CD14-positive monocyte (primary cell): ENCODE data around the gene SLC25A48. TPM values are rescaled to one million over a fixed set of nuclear protein-coding genes. Genes with fewer than 3 reads are reported as not detected.

Experiments
- DNase-seq, 3 donors: peaks; one replicate each; pipeline ENCODE4 v3.0.0-alpha.2; 2011 to 2022
- H2AFZ ChIP-seq: 2 replicates; pipeline ENCODE4 v1.6.0; 2012; ENCODE audit warnings: mild to moderate bottlenecking, low read depth, low read length, inconsistent platforms; ENCODE audit not compliant: insufficient read depth, poor library complexity, severe bottlenecking
- H3K27ac ChIP-seq, 2 donors: 1 replicate in 1 of 2; 2 replicates in 1 of 2; pipeline ENCODE4 v1.5.1; 2012 to 2013; ENCODE audit warnings: low read length in 2 of 2, control low read depth in 1 of 2, inconsistent platforms in 1 of 2, low read depth in 1 of 2, mild to moderate bottlenecking in 1 of 2
- H3K27me3 ChIP-seq, 2 donors: one replicate each; pipeline versions ENCODE4 v1.6.0 to v1.6.1; 2011 to 2013; ENCODE audit warnings: low read length in 2 of 2; ENCODE audit not compliant: control insufficient read depth in 2 of 2, insufficient read depth in 2 of 2
- H3K36me3 ChIP-seq, 2 donors: replicated peaks in 1 of 2; 1 replicate in 1 of 2; 2 replicates in 1 of 2; pipeline versions ENCODE4 v1.5.1 to v1.6.1; 2012 to 2013; ENCODE audit warnings: low read length in 2 of 2, control low read depth in 1 of 2, inconsistent platforms in 1 of 2, mild to moderate bottlenecking in 1 of 2; ENCODE audit not compliant: insufficient read depth in 2 of 2, control insufficient read depth in 1 of 2
- H3K4me1 ChIP-seq, 2 donors: 1 replicate in 1 of 2; 2 replicates in 1 of 2; pipeline versions ENCODE4 v1.5.1 to v1.6.1; 2012 to 2013; ENCODE audit warnings: low read length in 2 of 2, control low read depth in 1 of 2, inconsistent platforms in 1 of 2, mild to moderate bottlenecking in 1 of 2, moderate library complexity in 1 of 2; ENCODE audit not compliant: insufficient read depth in 2 of 2, control insufficient read depth in 1 of 2
- H3K4me2 ChIP-seq: replicated peaks from 2 replicates; pipeline ENCODE3; 2012; ENCODE audit warnings: low read length, moderate library complexity, mild to moderate bottlenecking; ENCODE audit not compliant: poor library complexity, severe bottlenecking; ENCODE audit errors: extremely low read depth
- H3K4me3 ChIP-seq, 3 experiments: fragments of 200-600 bp in 1 of 3; sonication (generic) in 1 of 3; replicated peaks in 1 of 3; 1 replicate in 2 of 3; 2 replicates in 1 of 3; pipeline ENCODE4 v1.5.1; 2011 to 2013; ENCODE audit warnings: low read length in 3 of 3, mild to moderate bottlenecking in 3 of 3, control low read depth in 2 of 3, low read depth in 2 of 3, inconsistent platforms in 1 of 3, moderate library complexity in 1 of 3
- H3K79me2 ChIP-seq: 2 replicates; pipeline ENCODE4 v1.6.0; 2012; ENCODE audit warnings: mild to moderate bottlenecking, control low read depth, inconsistent platforms, low read length, moderate library complexity; ENCODE audit not compliant: insufficient read depth
- H3K9ac ChIP-seq: 2 replicates; pipeline ENCODE4 v1.6.0; 2017; ENCODE audit warnings: low read length, mild to moderate bottlenecking; ENCODE audit not compliant: insufficient read depth, poor library complexity, severe bottlenecking
- H3K9me3 ChIP-seq, 2 donors: replicated peaks in 1 of 2; 1 replicate in 1 of 2; 2 replicates in 1 of 2; pipeline versions ENCODE4 v1.5.1 to v1.6.1; 2012 to 2013; ENCODE audit warnings: low read length in 2 of 2, control low read depth in 1 of 2; ENCODE audit not compliant: control insufficient read depth in 1 of 2, insufficient read depth in 1 of 2
- H4K20me1 ChIP-seq: 2 replicates; pipeline ENCODE4 v1.6.0; 2012; ENCODE audit warnings: mild to moderate bottlenecking, low read length, control low read depth, moderate library complexity; ENCODE audit not compliant: insufficient read depth
- H3K27ac Mint-ChIP-seq, 7 donors: one replicate each; pipeline ENCODE4 v1.8.0; 2020; ENCODE audit warnings: mild to moderate bottlenecking in 7 of 7, mixed read lengths in 7 of 7, moderate library complexity in 6 of 7, inconsistent platforms in 2 of 7
- H3K27me3 Mint-ChIP-seq, 3 donors: one replicate each; pipeline ENCODE4 v1.8.0; 2021 to 2022; ENCODE audit warnings: low read depth in 3 of 3, mild to moderate bottlenecking in 3 of 3, mixed read lengths in 3 of 3, moderate library complexity in 3 of 3, inconsistent platforms in 1 of 3
- H3K36me3 Mint-ChIP-seq, 2 donors: one replicate each; pipeline ENCODE4 v1.8.0; 2020; ENCODE audit warnings: mixed read lengths in 2 of 2, inconsistent platforms in 1 of 2, mild to moderate bottlenecking in 1 of 2
- H3K4me1 Mint-ChIP-seq: one replicate; pipeline ENCODE4 v1.8.0; 2020; ENCODE audit warnings: mild to moderate bottlenecking, mixed read lengths
- H3K4me3 Mint-ChIP-seq, 2 donors: one replicate each; pipeline ENCODE4 v1.8.0; 2020; ENCODE audit warnings: mild to moderate bottlenecking in 2 of 2, mixed read lengths in 2 of 2, moderate library complexity in 1 of 2
- H3K9me3 Mint-ChIP-seq, 7 donors: one replicate each; pipeline ENCODE4 v1.8.0; 2020 to 2022; ENCODE audit warnings: mixed read lengths in 7 of 7, mild to moderate bottlenecking in 6 of 7, moderate library complexity in 6 of 7, inconsistent platforms in 2 of 7
- WGBS: methylation state at CpG from one replicate; pipeline ENCODE4 v1.1.5; 2013; ENCODE audit warnings: missing lambda C conversion rate; ENCODE audit not compliant: insufficient coverage; 5-methylcytosine and 5-hydroxymethylcytosine counted together
- intact Hi-C, 2 donors: fragments of 100-400 bp; cut with micrococcal nuclease; formaldehyde crosslinking; loops; one replicate each; pipeline versions ENCODE4 v1.15.0 to v1.15.1; 2023
- polyA plus RNA-seq, 3 donors: library from polyadenylated mRNA; depleted of rRNA in 1 of 3; unstranded in 2 of 3; stranded (reverse) in 1 of 3; fragments of 300-500 nt in 2 of 3; fragments of >200 nt in 1 of 3; fragmentation: Illumina TruSeq in 2 of 3; gene quantifications; 1 replicate in 2 of 3; 2 replicates in 1 of 3; pipeline ENCODE4 v1.2.3, GENCODE V29; 2012 to 2021
- TF ChIP-seq, protein P1 (sequence below): fragments of 200-600 bp; IDR thresholded peaks from one replicate; pipeline ENCODE4 v1.8.0; 2022; ENCODE audit warnings: antibody characterized with exemption, mild to moderate bottlenecking

Gene SLC25A48
- polyA plus RNA-seq, 3 donors, result not detected

DNA sequence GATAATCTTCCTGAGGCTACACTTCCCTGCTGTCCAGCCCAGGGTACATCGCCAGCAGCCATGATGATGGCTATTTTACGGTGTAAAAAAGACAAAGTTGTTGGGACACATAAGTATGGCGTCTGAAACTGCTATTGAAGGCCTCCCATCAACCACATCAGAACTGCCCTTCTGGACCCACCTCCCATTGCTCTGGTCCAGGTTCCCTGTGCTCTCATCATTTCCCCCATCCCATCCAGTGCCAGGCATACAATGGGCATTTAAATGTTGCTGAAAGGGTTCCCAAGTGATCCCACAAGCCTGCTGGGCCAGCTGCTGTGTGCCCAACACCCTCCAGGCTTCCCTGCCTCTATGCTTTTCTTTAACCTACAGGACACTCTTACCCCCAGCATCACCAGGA, 50.6 kb downstream of the SLC25A48 start:
- DNase-seq, result no peak
- Mint-ChIP-seq H3K9me3 (no peaks in the 10 kb centered on the region), H3K27me3 (peaks cover 14 to 31% (median 14%) of the 10 kb centered on the region in 3 donors), H3K4me1 (peaks cover 3% of the 10 kb centered on the region), H3K27ac (no peak overlapping the region), H3K4me3 (no peak overlapping the region), H3K36me3 (no peaks in the 10 kb centered on the region)
- no peaks in the 10 kb centered on the region for H3K79me2 ChIP-seq
- H3K36me3 ChIP-seq, result no peaks in the 10 kb centered on the region
- no peak overlapping the region for H3K4me2 ChIP-seq
- no peak overlapping the region for H3K4me3 ChIP-seq
- H3K27me3 ChIP-seq, result peaks cover 0 to 8% of the 10 kb centered on the region in 2 donors
- no peaks in the 10 kb centered on the region for H4K20me1 ChIP-seq
- no peak overlapping the region for H2AFZ ChIP-seq
- H3K27ac ChIP-seq, result no peak overlapping the region
- no peak overlapping the region for H3K9ac ChIP-seq
- intact Hi-C loops, result loop anchor here (5.0 kb wide), 1 partner anchor 197 kb away; no protein-coding TSS in a partner anchor
- H3K4me1 ChIP-seq, result no peaks in the 10 kb centered on the region
- WGBS, result 100% methylated on average over 2 of the region's 3 CpGs
- TF ChIP-seq, protein P1, sequence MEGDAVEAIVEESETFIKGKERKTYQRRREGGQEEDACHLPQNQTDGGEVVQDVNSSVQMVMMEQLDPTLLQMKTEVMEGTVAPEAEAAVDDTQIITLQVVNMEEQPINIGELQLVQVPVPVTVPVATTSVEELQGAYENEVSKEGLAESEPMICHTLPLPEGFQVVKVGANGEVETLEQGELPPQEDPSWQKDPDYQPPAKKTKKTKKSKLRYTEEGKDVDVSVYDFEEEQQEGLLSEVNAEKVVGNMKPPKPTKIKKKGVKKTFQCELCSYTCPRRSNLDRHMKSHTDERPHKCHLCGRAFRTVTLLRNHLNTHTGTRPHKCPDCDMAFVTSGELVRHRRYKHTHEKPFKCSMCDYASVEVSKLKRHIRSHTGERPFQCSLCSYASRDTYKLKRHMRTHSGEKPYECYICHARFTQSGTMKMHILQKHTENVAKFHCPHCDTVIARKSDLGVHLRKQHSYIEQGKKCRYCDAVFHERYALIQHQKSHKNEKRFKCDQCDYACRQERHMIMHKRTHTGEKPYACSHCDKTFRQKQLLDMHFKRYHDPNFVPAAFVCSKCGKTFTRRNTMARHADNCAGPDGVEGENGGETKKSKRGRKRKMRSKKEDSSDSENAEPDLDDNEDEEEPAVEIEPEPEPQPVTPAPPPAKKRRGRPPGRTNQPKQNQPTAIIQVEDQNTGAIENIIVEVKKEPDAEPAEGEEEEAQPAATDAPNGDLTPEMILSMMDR, result no peak
- no peaks in the 10 kb centered on the region for H3K9me3 ChIP-seq

DNA sequence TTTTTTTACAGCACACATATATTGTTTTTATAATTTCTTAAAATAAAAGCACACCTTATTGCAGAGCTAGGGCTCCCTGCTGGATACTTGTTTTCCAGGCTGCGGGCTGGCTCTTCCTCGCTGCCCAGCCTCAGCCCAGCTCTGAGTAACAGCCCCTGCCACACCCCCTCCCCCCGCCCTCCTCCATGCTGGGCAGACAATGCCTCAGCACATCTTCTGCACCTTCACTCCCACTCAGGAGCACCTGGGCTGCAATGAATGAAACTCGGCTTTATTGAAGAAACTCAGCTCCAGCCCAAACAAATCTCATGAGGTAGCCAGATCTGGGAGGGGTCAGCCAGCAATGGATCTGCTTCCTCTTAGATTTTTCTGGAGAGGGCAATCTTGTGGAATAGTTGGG, 51.7 kb downstream of the SLC25A48 start:
- H3K27me3 ChIP-seq, result peaks cover 0 to 8% of the 10 kb centered on the region in 2 donors
- intact Hi-C loops, result loop anchor here (5.0 kb wide), 1 partner anchor 196 kb away; no protein-coding TSS in a partner anchor

More for the DNA sequence above, 51.7 kb downstream of the SLC25A48 start:
- Histone ChIP-seq H4K20me1 (no peaks in the 10 kb centered on the region), H3K4me3 (no peak overlapping the region), H3K36me3 (no peaks in the 10 kb centered on the region), H3K79me2 (no peaks in the 10 kb centered on the region), H3K9ac (no peak overlapping the region), H2AFZ (no peak overlapping the region), H3K27ac (no peak overlapping the region), H3K4me1 (no peaks in the 10 kb centered on the region), H3K4me2 (no peak overlapping the region), H3K9me3 (no peaks in the 10 kb centered on the region)
- Mint-ChIP-seq H3K27me3 (peaks cover 9 to 26% (median 14%) of the 10 kb centered on the region in 3 donors), H3K4me1 (peaks cover 3% of the 10 kb centered on the region), H3K4me3 (no peak overlapping the region), H3K36me3 (no peaks in the 10 kb centered on the region), H3K27ac (no peak overlapping the region), H3K9me3 (no peaks in the 10 kb centered on the region)
- 57% methylated on average over 2 of the region's 4 CpGs for WGBS
- no peak for DNase-seq
- TF ChIP-seq, protein P1, result no peak
